Muscle of back (tissue), 11 donors: ENCODE measurements around the gene GOT1. TPM values are rescaled to one million over a fixed set of nuclear protein-coding genes. Genes with fewer than 3 reads are reported as not detected.

ENCODE experiments used
- DNase-seq, 3 donors: peaks; one replicate each; pipeline versions ENCODE4 v3.0.0 to v3.0.0-alpha.2; 2013
- polyA plus RNA-seq, 10 donors: library from polyadenylated mRNA; unstranded; fragments of 120-200 nt; gene quantifications; one replicate each; pipeline ENCODE4 v1.2.1, GENCODE V29; 2013; ENCODE audit not compliant: insufficient read length in 10 of 10

The GOT1 gene
- polyA plus RNA-seq, 10 donors = 31.9 to 47.7 (median 38.7) TPM

- DNase-seq = peak in 1 of 3 donors; percentile 31
Measured at GRCh38 chr10:99364125-99364524, 66.3 kb downstream of the GOT1 start.

- DNase-seq = no peak
Measured at GRCh38 chr10:99360934-99361333, 69.5 kb downstream of the GOT1 start.

- no peak for DNase-seq
Measured at GRCh38 chr10:99358101-99358500, 72.3 kb downstream of the GOT1 start.

- no peak for DNase-seq
Measured at GRCh38 chr10:99357691-99358090, 72.7 kb downstream of the GOT1 start.

- DNase-seq = no peak
Measured at GRCh38 chr10:99353182-99353581, 77.2 kb downstream of the GOT1 start.

GRCh38 chr10:99347672-99348071 lies 82.8 kb downstream of the GOT1 start:
- no peak for DNase-seq

Other genes with a start within 250 kb of the GOT1 start
- under 1 TPM in 3 of 10 donors, not detected in 7; 0.04 to 0.26 (median 0.19) TPM for gene HPSE2, start 194.8 kb downstream of the GOT1 start, polyA plus RNA-seq
- gene CNNM1, start 101.3 kb downstream of the GOT1 start, polyA plus RNA-seq = under 1 TPM in 5 of 10 donors, not detected in 5; 0.01 to 0.19 (median 0.08) TPM
- gene NKX2-3, start 102.3 kb upstream of the GOT1 start, polyA plus RNA-seq = under 1 TPM; 0.15 to 0.97 (median 0.51) TPM
- 10 to 100 TPM; 24.7 to 41.1 (median 30.9) TPM for gene SLC25A28, start 189.8 kb upstream of the GOT1 start, polyA plus RNA-seq
- gene ENTPD7, start 228.9 kb upstream of the GOT1 start, polyA plus RNA-seq = 1 to 10 TPM; 3.2 to 7.1 (median 4.4) TPM